ENCODE measurements around the gene NCOA4.

GRCh38 chr10:46079831-46080585 is 49.6 kb upstream of the NCOA4 start:
- TF ChIP-seq REST (IDR thresholded peaks at IDR 0.05; ENCODE audit: insufficient read depth in 1 of 2, low read depth in 2 of 2, low read length in 2 of 2) (no peak), SIN3A (IDR thresholded peaks at IDR 0.05; ENCODE audit: borderline replicate concordance, insufficient read depth, low read length) (no peak), POLR2AphosphoS5 (IDR thresholded peaks at IDR 0.05; ENCODE audit: low read depth, low read length) (no peak), TAF1 (IDR thresholded peaks at IDR 0.05; ENCODE audit: borderline replicate concordance, insufficient read depth, low read length) (no peak)
